HG03342 (cell line): ENCODE results near the gene SLC29A4.
"Not testable (repeated sequence)": the region's sequence is repeated elsewhere in the genome, so short reads cannot be mapped to it uniquely, and the experiment has no call there.

Experiments used
- ATAC-seq: cut with Tn5 transposase; IDR thresholded peaks from one replicate; pipeline ENCODE4 v1.9.1; 2021; ENCODE audit warnings: mild to moderate bottlenecking, moderate library complexity; ENCODE audit not compliant: unreplicated experiment

The SLC29A4 gene

DNA sequence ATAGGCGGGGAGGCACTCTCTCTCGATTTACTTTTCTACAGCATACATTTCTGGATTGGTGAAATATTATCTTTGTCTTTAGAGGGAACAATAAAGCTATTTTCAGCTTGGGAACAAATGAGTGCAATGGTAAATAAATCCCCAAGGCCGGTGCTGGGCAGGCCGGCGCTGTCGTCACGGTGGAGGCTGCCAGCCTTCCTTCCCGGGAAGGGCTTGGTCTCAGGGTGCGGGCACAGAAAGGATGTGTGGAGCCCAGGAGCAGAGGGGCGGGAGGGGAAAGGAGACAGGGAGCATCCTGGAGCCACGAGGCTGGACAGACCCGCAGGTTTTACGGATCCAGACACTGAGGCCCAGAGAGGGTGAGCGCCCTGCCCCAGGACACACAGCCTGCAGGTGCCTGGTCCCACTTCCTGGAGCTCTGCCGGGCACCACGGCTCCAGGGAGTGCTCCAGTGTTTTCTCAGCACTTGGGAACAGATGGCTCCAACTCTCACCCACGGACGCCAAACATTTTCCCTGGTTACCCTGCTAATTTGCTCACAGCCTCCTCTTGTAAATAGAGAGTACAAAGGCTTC is 8.8 kb upstream of the SLC29A4 start:
- not testable (repeated sequence) for ATAC-seq

DNA sequence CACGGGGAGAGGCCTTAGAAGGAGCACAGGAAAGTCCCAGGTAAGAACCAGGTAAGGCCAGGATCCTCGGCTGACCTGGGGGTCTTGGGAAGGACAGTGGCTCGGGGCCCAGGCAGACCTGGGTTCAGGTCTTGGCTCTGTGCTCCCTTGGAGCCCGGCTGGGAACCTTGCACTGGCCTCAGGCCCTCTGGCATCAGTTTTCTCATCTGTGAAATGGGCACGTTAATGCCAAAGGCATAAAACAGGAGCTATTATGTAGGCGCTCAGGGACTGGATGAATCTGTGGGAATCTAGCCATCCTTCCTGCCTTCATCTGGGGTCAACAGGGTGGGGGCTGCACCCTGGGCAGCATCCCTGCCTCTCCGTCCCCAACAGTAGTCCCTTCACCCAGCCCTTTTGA is 8.3 kb upstream of the SLC29A4 start:
- ATAC-seq, result no peak

DNA sequence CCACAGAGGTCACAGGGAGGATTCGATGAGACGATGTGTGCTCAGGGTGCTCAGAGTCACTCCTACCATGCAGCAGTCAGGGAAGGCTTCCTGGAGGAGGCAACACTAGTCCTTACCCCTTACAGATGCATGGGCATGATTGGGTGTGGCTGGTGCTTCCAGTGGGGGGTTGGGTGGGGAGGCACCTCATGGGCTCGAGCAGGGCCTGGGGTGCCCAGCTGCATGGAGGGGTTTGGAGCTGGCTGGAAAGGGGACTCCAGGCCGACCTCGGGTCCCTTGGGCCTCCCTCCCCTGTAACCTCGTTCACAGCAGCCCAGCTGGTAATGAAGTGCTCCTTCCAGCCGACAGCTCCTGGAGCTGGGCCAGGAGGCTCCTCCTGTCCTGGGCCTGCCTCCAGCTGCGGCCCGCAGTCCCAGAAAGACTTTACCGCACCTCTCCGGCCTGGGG is 7.7 kb upstream of the SLC29A4 start:
- not testable (repeated sequence) for ATAC-seq

DNA sequence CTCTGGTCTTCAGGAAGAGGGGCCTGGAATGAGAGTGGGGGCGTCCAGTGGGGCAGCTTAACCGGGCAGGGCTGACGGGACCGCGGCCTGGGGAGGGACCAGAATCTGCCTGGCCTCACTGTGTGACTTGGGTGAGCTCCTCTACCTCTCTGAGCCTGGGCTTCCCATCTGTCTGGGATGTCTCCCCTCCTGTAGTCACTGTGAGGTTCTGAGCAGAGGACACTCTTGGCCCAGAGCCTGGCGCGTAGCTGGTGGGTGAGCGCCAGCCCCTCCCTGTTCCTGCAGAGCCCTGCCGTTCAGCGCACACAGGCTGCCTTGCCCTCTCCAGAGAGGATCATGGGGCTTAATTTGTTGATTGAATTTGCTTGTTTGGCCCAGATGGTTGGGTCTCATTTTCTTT is 7.2 kb upstream of the SLC29A4 start:
- not testable (repeated sequence) for ATAC-seq

DNA sequence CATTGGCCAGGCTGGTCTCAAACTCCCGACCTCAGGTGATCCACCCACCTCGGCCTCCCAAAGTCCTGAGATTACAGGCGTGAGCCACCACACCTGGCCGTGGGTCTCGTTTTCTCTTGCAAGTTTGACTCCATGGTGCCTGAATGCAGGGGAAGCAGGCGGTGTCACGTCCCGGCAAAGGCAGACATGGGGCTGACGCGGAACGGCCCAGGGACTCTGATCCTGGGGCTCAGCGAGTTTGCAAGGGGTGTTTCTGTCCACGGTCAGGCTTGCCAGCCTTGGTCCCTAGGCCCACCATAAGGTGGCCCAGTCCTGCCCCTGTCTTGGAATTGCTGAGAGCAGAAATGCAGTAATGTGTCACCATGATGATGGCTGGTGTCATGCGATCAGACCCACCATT is 6.6 kb upstream of the SLC29A4 start:
- ATAC-seq, result not testable (repeated sequence)

DNA sequence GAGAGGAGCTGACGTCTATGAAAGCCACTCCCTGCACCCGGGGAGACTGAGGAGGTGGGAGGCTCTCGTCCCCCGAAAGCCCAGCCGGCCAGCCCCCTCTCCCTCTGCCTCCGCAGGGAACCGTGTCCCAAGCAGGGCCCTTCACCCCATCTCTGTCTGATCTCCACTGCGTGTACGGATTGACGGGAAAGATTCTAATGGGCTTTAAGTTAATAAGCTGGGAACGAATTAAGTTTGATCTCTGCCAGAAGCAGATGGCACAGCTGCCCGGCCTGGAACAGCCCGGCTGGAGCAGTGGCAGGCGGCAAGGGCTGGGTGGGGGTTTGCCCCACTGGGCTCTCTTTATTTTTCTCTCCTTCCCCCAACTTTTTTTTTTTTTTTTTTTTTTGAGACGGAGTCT is 6.1 kb upstream of the SLC29A4 start:
- no peak for ATAC-seq

DNA sequence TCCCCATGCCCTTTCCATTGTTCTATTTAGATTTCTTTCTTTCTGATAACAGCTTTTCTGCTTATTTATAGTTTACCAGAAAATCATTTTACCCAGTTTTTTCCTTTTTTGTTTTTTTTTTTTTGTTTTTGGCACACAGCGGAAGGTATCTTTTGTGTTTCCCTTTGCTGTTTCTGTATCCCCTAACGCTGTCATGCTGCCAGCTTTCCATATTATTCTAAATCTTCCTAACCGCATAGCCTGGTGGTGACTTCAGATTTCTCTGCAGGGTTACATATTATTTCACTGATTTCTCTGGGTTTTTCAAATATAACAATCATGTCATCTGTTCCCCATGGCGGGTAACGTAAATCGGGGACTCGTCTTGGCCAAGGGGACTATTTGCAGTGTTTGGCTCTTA is 4.0 kb upstream of the SLC29A4 start:
- ATAC-seq, result no peak

DNA sequence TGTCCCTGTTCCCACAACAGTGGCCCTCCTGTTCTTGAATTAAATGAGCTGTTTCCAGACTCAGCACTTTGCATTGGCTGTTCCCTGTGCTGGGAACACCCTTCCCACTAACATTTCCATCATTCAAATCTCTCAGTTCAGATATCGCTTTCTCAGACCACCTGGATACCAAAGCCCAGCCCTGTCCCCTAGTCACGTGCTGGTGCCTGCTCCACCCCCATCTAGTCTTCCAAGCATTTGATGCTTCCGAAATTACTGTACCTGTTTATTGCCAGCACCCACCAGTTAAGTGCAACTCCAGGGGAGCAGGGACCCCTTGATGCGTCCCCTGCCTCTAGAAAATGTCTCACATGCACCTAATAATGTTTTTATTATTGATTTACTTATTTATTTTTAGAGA is 3.0 kb upstream of the SLC29A4 start:
- no peak for ATAC-seq

DNA sequence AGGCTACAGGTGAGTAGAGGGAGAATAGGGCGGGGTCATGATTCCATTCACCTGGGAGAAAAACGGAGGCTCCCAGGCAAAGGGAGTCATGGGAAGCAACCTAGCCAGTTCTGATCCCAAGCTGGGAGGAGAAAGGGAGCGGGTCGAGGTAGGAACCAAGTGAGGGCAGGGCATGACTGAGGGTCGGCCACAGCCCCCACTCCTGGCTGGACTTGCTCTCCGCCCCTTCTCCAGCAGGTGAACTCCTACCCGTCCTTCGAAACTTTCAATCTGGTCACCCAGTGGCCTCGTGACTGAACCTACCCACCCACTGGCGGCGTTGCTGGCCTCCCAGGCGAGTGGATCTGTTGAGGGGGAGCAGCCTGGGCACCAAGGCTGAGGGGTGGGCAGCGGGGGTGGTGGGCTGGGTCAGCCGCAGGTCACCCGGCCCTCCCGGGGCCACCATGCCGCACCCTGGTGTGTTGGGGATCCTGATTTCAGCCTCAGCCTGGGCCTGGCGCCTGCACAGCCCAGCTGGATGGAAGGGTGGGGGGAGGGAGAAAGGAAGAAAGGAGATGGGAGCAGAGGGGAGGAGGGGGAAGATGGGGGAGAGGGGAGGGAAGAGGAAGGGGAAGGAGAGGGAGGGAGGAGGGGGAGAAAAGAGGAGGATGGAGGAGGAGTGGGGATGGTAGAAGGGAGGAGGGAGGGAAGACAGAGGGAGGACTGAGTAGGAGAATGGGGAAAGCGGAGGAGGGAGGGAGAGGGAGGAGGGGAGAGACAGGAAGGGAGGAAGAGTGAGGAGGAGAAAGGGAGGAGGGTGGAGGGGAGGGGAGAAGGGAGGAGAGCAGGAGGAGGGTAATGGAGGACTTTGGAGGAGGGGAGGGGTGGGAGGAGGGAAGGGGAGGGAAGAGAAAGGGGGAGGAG is 894 bp upstream of the SLC29A4 start:
- not testable (repeated sequence) for ATAC-seq

DNA sequence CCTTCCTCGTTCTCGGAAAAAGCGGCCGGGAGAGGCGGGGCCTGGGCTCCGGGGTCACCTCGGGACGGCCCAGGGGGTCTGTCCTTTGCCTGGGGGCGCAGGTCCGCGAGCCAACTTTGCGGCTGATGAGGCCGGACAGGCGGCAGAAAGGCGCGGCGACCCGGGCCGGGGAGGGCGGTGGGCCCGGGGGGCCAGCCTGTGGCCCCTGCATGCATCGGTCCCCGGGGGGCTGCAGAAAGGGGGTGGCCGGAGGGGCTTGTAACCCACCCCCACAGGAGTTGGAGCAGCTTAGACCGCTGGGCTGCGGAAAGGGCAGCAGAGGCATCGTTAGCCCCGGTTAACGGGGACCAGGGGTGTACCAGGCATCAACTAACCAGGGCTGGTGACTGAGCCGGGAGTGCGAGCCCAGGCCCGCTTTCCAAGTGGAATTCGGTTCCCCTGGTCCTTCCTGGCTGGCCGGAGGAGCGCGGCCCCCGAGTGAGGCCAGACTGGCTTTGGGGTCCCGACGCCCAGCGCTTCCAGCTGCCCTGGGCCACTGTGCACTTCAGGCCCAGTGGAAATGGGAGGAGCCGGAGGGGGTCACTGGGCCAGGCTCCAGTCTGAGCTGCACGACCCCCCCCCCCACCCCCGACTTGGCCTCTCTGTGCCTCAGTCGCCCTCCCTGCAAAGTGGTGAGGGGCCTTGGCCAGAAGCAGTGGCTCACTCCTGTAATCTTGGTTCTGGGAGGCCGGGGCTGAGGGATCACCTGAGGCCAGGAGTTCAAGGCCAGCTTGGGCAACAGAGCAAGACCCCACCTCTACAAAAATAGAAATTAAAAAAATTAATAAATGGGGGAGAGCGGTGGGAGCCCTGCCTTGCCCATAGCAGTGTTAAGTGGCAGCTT is 919 bp downstream of the SLC29A4 start:
- no peak for ATAC-seq

DNA sequence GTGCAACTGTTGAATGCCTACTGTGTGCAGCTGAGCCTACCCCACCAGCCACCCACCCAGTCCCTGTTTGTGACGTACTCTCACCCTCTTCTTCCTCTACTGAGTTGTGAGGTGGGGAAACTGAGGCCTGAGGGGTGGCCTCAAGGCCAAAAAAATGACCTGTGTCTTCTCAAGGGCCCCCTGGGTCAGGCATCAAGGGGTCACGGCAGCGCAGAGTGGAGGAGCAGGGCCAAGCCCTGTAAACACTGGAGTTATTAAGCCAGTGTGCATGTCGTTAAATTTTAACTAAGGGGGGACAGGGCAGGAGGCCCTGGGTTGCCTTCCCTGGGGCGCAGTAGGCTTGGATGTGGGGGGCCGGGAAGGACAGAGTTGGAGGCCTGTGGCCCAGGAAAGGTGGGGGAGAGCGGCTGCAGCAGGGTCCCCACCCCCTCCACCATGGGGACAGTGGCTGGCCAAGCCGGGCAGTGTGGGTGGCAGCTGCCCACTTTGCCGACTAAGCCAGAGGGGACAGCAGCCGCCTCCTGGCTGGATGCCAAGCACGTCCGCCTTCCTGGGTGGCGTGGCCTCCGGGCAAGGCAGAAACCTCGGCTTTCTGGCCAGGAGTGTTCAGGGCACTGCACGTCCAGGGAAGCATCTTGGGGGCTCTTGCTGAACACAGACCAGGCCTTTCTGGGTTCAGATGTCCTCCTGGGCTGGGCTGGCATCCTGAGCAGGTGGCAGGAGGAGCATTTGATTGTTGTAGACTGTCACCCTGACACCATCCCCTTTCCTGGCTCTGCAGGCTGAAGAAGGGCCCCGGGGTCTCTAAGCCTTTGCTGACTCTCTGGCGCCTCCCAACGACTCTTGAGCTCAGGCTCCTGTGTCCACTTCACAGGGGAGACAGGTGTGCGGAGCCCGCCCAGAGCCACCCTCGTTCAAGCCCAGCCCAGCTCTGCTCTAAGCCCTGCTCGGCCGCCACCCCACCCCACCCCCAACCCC is 1.9 kb downstream of the SLC29A4 start:
- ATAC-seq, result no peak

DNA sequence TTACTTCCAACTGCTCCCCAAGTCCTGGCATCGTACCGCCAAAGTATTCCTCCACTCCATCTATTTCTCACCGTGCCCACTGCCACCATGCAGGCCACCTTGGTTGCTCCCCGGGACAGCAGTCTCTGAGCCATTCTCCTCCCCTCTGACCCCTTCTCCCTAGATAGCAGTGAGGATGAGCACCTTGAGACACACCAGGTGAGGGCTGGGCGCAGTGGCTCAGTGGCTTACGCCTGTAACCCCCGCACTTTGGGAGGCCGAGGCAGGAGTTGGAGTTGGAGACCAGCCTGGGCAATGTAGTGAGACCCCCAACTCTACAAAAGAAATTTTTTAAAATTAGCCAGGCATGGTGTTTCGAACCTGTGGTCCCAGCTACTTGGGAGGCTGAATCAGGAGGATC is 4.2 kb downstream of the SLC29A4 start:
- no peak for ATAC-seq

DNA sequence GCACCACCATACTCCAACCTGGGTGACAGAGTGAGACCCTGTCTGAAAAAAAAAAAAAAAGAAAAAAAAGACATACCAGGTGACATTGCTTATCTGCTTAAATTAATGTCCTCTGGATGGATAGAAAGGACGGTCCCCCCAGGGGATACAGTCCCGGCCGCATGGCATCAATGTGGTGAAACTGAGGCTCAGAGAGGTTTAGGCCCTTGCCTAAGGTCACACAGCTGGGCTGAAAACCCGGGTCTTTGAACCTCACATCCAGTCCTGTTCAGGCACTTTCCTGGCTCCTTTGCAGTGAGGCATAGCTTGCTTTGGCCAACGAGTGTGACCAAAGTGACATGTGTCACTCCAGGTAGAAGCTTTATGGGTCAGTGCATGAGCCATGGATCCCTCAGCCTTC is 4.6 kb downstream of the SLC29A4 start:
- not testable (repeated sequence) for ATAC-seq

DNA sequence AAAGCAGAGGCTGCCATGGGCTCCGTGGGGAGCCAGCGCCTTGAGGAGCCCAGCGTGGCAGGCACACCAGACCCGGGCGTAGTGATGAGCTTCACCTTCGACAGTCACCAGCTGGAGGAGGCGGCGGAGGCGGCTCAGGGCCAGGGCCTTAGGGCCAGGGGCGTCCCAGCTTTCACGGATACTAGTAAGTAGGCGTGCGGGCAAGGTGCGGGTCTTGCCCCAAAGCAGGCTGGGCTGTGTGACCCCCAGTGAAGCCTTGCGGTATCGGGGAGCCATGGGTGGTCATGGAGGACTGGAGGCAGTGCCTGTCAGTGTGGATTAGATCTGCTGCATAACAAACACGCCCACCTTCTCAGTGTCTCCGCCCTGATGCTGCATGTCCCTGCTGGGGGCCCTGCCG is 5.1 kb downstream of the SLC29A4 start:
- no peak for ATAC-seq

DNA sequence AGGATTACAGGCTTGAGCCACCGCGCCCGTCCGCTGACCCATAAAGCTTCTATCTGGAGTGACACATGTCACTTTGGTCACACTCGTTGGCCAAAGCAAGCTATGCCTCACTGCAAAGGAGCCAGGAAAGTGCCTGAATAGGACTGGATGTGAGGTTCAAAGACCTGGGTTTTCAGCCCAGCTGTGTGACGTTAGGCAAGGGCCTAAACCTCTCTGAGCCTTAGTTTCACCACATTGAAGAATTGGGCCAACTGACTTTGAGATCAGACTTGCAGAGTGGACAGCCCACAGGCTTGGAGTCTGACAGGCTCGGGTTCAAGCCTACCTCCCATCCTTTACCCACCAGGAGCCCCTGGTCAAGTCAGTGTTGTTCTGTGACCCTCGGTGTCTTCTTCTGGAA is 5.8 kb downstream of the SLC29A4 start:
- not testable (repeated sequence) for ATAC-seq

DNA sequence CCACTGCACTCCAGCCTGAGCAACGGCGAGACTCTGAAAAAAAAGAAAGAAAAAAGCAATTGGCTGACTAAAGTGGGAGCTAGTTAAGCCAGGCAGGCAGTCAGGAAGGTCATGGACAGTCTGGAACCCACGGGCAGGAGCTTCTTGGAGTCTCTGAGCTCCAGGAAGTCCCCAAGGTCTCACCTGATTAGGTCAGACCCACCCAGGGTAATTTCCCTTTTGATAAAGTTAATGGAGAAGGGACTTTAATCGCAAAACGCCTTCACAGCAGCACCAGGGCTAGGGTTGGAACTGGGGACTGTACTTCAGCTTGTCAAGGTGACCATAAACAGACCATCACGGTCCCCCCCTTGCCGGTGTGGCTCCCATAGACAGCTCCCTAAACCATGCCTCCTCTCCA is 6.6 kb downstream of the SLC29A4 start:
- no peak for ATAC-seq

DNA sequence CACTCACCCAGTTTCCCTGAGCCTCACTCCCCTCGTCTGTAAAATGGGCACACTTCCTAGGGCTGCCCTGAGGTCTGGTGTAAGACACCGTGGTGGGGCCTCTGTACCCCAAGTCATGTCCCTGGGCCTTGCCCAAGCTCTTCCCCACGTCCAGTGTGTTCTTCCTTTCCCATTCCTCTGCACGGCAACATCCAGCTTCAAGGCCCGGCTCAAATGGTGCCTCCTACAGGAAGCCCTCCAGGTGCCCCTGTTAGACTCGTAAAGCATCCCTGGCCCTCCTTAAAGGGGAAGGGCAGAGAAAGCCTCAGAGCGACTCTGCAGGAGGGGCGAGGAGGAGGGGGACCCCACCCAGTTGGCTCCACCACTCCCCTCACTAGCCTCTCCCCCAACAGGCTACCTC is 8.6 kb downstream of the SLC29A4 start:
- no peak for ATAC-seq

DNA sequence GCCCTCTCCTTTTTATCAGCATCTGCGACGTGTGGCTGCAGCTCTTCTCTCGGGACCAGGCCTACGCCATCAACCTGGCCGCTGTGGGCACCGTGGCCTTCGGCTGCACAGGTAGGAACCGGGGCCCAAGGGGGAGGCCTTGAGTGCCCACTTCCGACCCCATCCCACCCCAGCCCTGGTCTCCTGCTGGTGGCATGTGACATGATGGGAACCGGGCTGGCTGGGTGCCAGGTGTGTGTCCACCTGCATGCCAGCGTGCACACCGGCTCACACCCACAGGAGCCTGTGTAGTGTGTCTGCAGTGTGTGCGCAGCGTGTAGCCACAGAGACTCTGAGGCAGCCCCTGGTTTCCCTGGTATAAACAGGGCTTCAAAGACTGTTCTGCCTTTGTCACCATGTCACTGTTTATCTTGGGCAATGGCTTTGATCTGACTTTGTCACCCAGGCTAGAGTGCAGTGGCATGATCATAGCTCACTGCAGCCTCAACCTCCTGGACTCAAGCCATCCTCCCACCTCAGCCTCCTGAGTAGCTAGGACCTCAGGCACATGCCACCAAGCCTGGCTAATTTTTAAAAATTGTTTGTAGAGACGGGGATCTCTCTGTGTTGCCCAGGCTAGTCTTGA is 9.1 kb downstream of the SLC29A4 start:
- not testable (repeated sequence) for ATAC-seq

DNA sequence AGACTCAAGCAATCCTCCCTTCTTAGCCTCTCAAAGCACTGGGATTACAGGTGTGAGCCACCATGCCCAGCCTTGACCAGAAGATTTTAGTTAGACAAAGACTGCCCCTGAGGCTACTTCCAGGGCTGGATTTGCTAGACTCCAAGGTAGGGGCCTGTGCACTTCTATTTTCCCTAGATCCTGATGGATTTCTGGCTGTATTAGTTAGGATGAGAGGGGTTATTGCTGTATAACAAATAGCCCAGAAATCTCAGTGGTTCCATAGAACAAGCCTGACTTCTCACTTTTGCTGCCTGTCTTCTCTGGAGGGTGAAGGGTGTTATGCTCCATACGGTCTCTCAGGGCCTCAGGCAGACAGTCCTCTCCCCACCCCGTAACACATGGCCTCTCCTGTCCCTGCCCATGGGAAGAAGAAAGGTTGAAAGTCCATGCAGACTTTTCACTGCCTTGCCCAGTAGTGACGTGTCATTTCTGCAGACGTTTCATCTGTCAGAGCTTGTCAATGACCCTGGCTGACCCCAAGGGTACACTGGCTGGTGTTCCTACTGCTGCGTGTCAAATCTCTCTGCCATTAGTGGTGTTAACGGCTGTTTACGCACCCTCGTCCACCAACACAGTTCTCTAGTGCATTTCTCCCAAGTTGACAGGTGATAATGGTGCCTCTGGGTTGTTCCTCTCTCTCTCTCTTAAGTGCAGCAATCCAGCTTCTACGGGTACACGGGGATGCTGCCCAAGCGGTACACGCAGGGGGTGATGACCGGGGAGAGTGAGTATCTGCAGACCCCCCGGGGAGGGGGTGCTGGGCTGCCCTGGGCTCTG is 11.6 kb downstream of the SLC29A4 start:
- ATAC-seq, result no peak
